ENCODE results near the gene DYNLRB2.

The DYNLRB2 gene

DNA sequence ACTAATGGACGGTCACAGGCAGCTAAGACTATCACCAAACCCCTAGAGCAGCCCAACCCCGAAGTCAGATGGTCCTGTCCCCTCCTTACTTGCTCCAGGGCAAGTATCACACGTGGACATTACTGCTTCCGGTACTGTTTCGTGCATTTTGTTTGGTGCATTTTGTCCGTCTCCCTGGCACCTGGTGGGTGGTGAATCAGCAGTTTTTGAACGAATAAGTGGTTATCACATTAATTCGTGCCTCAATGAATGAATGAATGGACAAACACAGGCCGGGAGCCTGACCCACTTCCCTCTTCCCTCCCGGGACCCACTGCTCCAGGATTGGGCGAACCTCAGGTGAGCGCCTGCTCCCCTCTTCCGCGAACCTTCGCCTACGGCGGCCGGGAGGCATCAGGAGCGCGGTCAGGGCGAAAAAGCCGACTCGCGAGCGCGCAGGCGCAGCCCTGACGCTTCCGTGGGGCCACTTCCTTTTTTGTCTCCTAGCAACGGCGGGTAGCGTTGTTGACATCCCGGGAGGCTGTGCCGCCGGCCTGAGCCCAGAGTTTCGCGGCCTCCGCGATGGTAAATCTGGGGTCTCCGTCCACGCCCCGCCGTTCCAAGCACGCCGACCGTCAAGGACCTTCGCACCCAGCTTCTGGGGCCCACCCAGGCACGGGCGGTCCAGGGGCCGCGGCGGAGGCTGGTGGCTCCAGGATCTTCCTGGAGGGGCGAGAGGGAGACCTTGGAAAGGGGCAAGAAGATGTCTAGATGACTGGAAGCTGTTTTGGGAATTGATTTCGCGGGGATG is at the start of gene DYNLRB2:
TSS of gene DYNLRB2 (plus strand) at position 478 of the 790 bp plus-strand sequence. CDS start at position 562, 84 bp downstream.
- Histone ChIP-seq H4K20me1 (ENCODE audit: low read depth, low read length) (no peaks in the 10 kb centered on the region), H3K36me3 (ENCODE audit: low read length) (peaks cover 3% of the 10 kb centered on the region; the same call in 1 of the 2 replicates), H3F3A (ENCODE audit: insufficient read depth) (no peaks in the 10 kb centered on the region), H3K9me2 (replicated peaks; ENCODE audit: insufficient read depth, low read length) (no peaks in the 10 kb centered on the region), H3K27ac (ENCODE audit: low read depth, low read length) (no peak within 1 kb of the TSS), H3K4me3 (ENCODE audit: insufficient read depth, low read length, poor library complexity, severe bottlenecking) (peak within 1 kb of the TSS; percentile 52), H3K9ac (ENCODE audit: low read length) (peak within 1 kb of the TSS; percentile 38), H3K27me3 (ENCODE audit: low read length) (no peaks in the 10 kb centered on the region), H3K79me2 (ENCODE audit: insufficient read depth, low read length) (no peaks in the 10 kb centered on the region), H3K9me3 (ENCODE audit: insufficient read depth, low read length) (no peaks in the 10 kb centered on the region), H2AFZ (ENCODE audit: low read depth, low read length, severe bottlenecking) (peak within 1 kb of the TSS; percentile 98), H3K4me2 (ENCODE audit: low read depth, low read length, poor library complexity, severe bottlenecking) (peak within 1 kb of the TSS; percentile 70)
- no peak for TF ChIP-seq EZH2phosphoT487 (conservative IDR thresholded peaks at IDR 0.05; ENCODE audit: low read length)
- TF ChIP-seq, protein P1, sequence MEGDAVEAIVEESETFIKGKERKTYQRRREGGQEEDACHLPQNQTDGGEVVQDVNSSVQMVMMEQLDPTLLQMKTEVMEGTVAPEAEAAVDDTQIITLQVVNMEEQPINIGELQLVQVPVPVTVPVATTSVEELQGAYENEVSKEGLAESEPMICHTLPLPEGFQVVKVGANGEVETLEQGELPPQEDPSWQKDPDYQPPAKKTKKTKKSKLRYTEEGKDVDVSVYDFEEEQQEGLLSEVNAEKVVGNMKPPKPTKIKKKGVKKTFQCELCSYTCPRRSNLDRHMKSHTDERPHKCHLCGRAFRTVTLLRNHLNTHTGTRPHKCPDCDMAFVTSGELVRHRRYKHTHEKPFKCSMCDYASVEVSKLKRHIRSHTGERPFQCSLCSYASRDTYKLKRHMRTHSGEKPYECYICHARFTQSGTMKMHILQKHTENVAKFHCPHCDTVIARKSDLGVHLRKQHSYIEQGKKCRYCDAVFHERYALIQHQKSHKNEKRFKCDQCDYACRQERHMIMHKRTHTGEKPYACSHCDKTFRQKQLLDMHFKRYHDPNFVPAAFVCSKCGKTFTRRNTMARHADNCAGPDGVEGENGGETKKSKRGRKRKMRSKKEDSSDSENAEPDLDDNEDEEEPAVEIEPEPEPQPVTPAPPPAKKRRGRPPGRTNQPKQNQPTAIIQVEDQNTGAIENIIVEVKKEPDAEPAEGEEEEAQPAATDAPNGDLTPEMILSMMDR (IDR thresholded peaks at IDR 0.05; ENCODE audit: insufficient read depth, low read length, poor library complexity, severe bottlenecking) = no peak

DNA sequence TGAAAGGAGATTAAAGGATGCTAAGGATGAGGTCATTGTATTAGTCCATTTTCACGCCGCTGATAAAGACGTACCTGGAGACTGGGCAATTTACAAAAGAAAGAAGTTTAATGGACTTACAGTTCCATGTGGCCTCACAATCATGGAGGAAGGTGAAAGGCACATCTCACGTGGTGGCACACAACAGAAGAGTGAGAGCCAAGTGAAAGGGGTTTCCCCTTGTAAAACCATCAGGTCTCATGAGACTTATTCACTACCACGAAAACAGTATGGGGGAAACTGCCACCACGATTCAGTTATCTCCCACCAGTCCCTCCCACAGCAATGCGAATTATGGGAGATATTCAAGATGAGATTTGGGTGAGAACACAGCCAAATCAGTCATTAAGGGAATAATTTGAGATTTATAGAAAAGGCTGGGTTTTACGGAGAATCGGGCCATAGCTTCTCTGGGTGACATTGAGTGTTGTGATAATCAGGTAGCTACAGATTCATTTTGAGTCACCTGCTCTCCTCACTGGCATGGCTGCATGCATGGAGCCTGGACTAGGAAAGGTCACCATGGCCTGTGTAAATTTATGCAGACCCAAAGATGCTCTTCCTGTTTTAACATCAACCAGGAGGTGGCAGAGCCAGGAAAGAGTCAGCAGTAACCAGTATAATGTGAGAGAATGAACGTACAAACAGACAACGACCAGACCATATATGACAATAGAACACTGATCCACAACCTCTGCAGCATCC is 40.5 kb upstream of the DYNLRB2 start:
- Histone ChIP-seq H3K4me3 (ENCODE audit: insufficient read depth, low read length, poor library complexity, severe bottlenecking) (no peak overlapping the region), H2AFZ (ENCODE audit: low read depth, low read length, severe bottlenecking) (no peak overlapping the region), H3K9me3 (ENCODE audit: insufficient read depth, low read length) (no peaks in the 10 kb centered on the region), H3K27me3 (ENCODE audit: low read length) (no peaks in the 10 kb centered on the region), H3K9me2 (replicated peaks; ENCODE audit: insufficient read depth, low read length) (no peaks in the 10 kb centered on the region), H3K4me2 (ENCODE audit: low read depth, low read length, poor library complexity, severe bottlenecking) (no peak overlapping the region), H3K9ac (ENCODE audit: low read length) (no peak overlapping the region), H4K20me1 (ENCODE audit: low read depth, low read length) (no peaks in the 10 kb centered on the region), H3K27ac (ENCODE audit: low read depth, low read length) (no peak overlapping the region), H3F3A (ENCODE audit: insufficient read depth) (no peaks in the 10 kb centered on the region), H3K36me3 (ENCODE audit: low read length) (no peaks in the 10 kb centered on the region), H3K79me2 (ENCODE audit: insufficient read depth, low read length) (no peaks in the 10 kb centered on the region)
- TF ChIP-seq, protein P1 (IDR thresholded peaks at IDR 0.05; ENCODE audit: insufficient read depth, low read length, poor library complexity, severe bottlenecking) = no peak
- no peak for TF ChIP-seq EZH2phosphoT487 (conservative IDR thresholded peaks at IDR 0.05; ENCODE audit: low read length)

DNA sequence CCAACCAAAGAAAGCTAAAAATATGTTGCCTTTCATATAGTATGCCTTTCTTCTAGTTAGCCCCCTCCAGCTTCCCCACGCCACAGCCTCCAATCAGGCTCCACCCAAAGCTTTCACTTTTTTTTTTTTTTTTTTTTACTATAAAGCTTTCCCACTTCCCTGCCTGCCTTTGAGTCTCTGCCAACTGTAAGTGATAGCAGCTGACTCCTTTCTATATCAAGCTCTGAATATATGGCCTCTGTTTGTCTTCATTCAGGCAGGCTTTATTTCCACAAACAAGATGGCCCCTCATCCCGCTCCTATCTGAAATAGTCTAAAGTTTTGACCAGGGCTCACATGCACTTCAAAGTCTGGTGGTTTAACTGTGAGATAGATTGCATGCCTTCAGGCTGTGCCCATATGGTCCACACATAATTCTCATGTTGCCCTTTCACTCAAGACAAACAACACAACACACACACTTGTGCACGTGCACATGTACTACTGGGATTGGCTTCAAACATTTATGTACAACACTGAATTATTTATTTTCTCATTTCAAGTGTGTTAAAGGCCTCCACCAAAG is 39.8 kb upstream of the DYNLRB2 start:
- no peaks in the 10 kb centered on the region for H4K20me1 ChIP-seq (ENCODE audit: low read depth, low read length)
- H2AFZ ChIP-seq (ENCODE audit: low read depth, low read length, severe bottlenecking) = no peak overlapping the region
- TF ChIP-seq, protein P1 (IDR thresholded peaks at IDR 0.05; ENCODE audit: insufficient read depth, low read length, poor library complexity, severe bottlenecking) = no peak
- TF ChIP-seq EZH2phosphoT487 (conservative IDR thresholded peaks at IDR 0.05; ENCODE audit: low read length) = no peak
- H3K27ac ChIP-seq (ENCODE audit: low read depth, low read length) = no peak overlapping the region
- H3F3A ChIP-seq (ENCODE audit: insufficient read depth) = no peaks in the 10 kb centered on the region
- no peak overlapping the region for H3K4me2 ChIP-seq (ENCODE audit: low read depth, low read length, poor library complexity, severe bottlenecking)
- no peak overlapping the region for H3K9ac ChIP-seq (ENCODE audit: low read length)
- no peaks in the 10 kb centered on the region for H3K9me3 ChIP-seq (ENCODE audit: insufficient read depth, low read length)
- no peaks in the 10 kb centered on the region for H3K27me3 ChIP-seq (ENCODE audit: low read length)
- no peaks in the 10 kb centered on the region for H3K9me2 ChIP-seq (replicated peaks; ENCODE audit: insufficient read depth, low read length)
- no peaks in the 10 kb centered on the region for H3K36me3 ChIP-seq (ENCODE audit: low read length)
- H3K79me2 ChIP-seq (ENCODE audit: insufficient read depth, low read length) = no peaks in the 10 kb centered on the region
- no peak overlapping the region for H3K4me3 ChIP-seq (ENCODE audit: insufficient read depth, low read length, poor library complexity, severe bottlenecking)
